Measurements from ENCODE around the gene TTBK2.

TTBK2 gene

DNA sequence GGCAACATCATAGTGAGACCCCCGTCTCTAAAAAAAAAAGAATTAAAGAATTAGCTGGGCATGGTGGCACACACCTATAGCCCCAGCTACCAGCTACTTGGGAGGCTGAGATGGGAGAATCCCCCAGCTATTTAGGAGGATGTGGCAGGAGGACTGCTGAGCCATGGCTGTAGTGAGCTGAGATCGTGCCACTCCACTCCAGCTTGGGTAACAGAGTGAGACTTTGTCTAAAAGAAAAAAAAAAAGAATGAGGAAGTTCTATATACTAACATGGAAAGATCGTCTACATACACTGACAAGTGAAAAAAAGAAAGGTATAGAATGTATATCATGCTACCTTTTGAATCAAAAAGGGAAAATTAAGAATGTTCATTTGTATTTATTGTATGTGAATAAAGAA is 99.8 kb downstream of the TTBK2 start:
- TF ChIP-seq, protein P1, sequence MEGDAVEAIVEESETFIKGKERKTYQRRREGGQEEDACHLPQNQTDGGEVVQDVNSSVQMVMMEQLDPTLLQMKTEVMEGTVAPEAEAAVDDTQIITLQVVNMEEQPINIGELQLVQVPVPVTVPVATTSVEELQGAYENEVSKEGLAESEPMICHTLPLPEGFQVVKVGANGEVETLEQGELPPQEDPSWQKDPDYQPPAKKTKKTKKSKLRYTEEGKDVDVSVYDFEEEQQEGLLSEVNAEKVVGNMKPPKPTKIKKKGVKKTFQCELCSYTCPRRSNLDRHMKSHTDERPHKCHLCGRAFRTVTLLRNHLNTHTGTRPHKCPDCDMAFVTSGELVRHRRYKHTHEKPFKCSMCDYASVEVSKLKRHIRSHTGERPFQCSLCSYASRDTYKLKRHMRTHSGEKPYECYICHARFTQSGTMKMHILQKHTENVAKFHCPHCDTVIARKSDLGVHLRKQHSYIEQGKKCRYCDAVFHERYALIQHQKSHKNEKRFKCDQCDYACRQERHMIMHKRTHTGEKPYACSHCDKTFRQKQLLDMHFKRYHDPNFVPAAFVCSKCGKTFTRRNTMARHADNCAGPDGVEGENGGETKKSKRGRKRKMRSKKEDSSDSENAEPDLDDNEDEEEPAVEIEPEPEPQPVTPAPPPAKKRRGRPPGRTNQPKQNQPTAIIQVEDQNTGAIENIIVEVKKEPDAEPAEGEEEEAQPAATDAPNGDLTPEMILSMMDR (IDR thresholded peaks at IDR 0.05; ENCODE audit: extremely low read depth, missing control alignments): no peak
- DNase-seq (ENCODE audit: low spot score): no peak

DNA sequence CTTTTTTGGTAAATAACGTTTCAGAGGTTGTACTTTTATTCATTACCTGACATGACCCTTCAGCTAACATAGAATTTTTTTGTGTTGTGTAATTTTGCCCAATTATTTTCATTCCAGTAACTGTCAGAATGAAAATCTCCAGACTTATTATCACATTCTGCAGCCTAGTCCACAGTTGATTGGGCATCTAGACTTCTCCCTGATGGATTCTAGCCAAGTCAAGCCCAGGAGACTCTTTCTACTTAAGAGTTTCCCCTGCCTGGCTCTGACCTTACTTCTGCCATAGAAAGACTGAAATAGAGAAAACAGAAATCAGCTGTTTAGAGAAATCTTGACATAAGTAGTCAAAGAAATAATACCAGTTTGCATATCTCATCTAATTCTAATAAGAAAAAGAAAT is 100.8 kb downstream of the TTBK2 start:
- DNase-seq (ENCODE audit: low spot score): no peak

DNA sequence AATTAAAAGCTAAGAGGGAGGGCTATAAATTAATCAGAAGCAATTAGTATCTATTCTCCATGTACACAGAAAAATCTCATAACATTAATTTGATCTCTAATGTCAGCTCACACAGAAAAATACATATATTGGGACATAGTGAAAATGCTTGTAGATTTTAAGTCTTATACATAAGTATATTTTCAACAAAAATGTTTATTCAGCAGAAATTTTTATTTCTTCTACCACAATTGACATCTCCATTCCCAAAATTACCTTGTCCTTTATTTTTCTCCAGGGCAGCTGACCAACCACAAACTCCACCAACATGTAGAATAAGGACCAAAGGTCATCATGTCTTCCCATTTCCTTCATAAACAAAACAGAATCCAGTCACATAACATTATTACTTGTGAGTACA is 109.1 kb downstream of the TTBK2 start:
- no peak for DNase-seq (ENCODE audit: low spot score)
- TF ChIP-seq, protein P1 (IDR thresholded peaks at IDR 0.05; ENCODE audit: extremely low read depth, missing control alignments): no peak

More for the DNA sequence above, 100.8 kb downstream of the TTBK2 start:
- TF ChIP-seq, protein P1 (IDR thresholded peaks at IDR 0.05; ENCODE audit: extremely low read depth, missing control alignments): no peak

DNA sequence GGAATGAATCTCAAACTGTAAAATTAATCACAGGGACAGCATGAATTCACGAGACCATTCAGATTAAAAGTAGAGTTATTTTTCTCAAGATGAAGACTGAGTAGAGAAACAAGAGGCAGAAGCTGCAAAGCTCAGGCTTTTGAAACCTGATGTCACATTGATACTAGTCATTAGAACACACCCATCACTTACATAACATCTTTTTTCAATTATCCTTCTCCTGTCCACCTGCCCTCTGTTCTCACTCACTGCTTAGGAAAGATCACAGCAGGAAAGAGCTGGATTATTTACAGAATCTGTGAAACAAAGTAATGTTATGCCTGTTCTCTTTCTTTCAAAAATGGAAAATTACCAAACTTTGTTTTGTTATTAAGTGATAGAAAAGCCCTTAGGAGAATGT is 111.7 kb downstream of the TTBK2 start:
- TF ChIP-seq, protein P1 (IDR thresholded peaks at IDR 0.05; ENCODE audit: extremely low read depth, missing control alignments): no peak
- DNase-seq (ENCODE audit: low spot score): no peak

DNA sequence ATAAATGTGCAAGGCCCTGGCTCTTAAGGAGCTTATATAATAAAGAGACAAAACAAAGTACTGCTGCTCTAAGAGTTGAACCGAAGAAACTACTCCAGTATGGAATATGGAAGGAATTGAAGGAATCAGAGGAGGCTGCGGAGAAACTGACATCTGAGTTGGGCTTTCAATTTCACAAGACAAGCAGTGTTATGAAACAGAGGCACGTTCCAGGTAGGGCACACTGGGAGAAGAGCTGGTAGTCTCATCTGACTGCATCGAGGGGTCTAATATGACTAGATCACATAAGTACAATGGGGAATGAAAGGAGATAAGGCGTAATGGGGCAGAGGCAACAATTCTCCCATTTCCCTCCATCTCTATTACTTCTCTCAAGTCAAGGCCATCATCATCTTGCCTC is 115.3 kb downstream of the TTBK2 start:
- TF ChIP-seq, protein P1 (IDR thresholded peaks at IDR 0.05; ENCODE audit: extremely low read depth, missing control alignments): no peak
- no peak for DNase-seq (ENCODE audit: low spot score)

DNA sequence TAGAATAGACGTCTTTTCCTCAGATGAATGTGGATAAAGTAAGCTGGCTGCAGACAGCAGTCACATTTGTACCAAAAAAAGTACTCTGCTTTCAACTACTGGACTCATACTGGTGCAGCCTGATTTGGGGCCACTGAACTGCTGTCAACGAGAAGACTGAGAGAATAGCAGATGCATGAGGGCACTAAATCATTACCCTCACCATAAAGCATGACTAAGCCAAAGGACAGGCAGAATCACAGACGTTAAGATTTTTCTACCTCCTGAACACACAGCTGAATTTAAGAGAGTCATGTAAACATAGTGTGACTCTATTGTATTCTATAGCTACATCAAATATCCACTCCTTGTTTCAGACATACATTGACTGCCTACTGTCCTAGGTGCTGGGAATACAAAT is 115.8 kb downstream of the TTBK2 start:
- DNase-seq (ENCODE audit: low spot score): no peak
- TF ChIP-seq, protein P1 (IDR thresholded peaks at IDR 0.05; ENCODE audit: extremely low read depth, missing control alignments): no peak

DNA sequence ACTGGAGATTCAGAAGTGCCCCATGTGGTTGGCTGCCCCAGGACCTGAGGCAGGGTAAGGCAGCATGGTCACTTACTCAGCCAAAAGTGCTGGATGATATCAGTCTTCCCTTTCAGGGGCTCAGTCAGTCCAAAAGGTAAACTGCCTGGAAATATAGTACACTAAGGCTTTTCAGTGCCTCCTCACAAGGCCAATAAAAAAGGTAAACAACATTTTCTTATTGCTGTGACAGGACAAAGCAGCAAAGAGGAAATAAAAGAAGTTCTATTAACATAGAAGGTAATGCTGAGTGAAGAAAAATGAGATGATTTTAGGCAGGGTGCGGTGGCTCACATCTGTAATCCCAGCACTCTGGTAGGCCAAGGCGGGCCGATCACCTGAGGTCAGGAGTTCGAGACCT is 117.1 kb downstream of the TTBK2 start:
- no peak for DNase-seq (ENCODE audit: low spot score)
- TF ChIP-seq, protein P1 (IDR thresholded peaks at IDR 0.05; ENCODE audit: extremely low read depth, missing control alignments): no peak
